Activated CD4-positive, CD25-positive, alpha-beta regulatory T cell treated with anti-CD3 and anti-CD28 coated beads, Interleukin-2, amount 50 U/mL, for 72 hours (primary cell): ENCODE measurements around the gene STXBP2.

ENCODE experiments used
- DNase-seq: peaks from one replicate; pipeline ENCODE4 v3.0.0; 2021

The STXBP2 gene

DNA sequence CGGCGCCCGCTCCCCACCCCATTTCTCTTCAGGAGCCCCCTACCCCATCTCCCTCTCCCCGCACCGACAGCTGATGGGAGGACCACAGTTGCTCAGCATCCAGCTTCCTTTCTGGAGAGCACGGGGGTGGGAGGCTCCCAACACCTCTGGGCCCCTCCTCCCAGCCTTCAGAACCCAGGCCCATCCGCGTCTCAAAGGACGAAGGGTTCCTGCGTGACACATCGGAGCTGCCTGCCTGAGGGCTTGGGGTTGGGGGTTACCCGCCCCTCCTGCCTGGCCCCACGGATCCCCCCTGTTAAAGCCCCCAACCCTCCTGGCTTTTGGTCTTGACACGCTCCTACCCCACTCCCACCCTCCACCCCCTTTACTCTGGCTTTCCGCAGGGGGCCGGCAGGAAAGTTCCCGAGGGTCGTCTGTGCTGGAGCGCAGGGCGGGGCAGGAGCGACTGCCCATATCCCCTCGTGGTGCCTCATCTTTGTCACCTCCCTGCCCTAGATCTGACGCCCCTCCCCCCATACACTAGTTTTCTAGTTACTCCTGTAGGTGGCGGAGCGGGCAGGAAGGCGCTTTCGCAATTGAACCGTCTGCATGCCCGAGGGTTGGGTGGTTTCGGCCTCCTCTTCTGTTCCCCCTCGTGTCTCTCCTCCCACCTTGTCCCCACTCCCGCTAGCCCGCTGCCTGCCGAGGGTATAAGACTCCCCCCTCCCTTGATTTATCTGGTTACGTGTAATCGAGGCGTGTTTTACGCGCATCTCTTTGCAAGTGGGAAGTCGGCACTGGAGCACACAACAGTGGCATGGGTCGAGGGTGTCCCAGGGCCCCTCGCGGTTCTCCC lies 44.6 kb downstream of the STXBP2 start:
- peak; percentile 76 for DNase-seq

DNA sequence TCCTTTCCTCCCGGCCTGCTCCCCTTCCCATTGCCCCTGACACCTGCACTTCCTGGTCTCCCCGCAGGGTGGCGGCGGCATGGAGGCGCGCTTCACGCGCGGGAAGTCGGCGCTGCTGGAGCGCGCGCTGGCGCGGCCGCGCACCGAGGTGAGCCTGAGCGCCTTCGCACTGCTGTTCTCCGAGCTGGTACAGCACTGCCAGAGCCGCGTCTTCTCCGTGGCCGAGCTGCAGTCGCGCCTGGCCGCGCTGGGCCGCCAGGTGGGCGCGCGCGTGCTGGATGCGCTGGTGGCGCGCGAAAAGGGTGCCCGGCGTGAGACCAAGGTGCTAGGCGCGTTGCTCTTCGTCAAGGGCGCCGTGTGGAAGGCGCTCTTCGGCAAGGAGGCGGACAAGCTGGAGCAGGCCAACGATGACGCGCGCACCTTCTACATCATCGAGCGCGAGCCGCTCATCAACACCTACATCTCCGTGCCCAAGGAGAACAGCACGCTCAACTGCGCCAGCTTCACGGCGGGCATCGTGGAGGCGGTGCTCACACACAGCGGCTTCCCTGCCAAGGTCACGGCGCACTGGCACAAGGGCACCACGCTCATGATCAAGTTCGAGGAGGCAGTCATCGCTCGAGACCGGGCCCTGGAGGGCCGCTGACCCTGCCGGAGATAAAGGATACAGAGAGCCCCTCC lies 45.4 kb downstream of the STXBP2 start:
- DNase-seq = no peak

GRCh38 chr19:7685546-7686445 lies 48.9 kb downstream of the STXBP2 start:
- no peak for DNase-seq

DNA sequence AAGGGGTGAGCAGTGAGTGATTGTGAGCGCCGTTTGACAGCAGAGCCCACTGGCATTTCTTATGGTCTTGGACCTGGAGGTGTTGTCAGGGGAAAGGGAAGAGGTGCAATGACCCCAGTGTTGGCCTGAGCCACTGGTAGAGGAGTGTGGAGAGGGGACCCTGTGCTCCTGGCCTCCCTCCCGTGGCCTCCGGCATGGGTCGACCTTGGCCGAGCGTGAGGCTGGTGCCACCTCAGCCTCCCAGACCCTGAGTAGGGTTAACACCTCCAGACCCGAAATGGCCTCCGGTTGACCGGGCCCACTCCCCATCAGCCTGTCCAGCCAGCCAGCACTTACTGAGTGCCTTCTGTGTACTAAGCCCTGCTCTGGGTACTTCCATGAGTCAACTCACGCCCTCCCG lies 50.3 kb downstream of the STXBP2 start:
- DNase-seq = no peak

DNA sequence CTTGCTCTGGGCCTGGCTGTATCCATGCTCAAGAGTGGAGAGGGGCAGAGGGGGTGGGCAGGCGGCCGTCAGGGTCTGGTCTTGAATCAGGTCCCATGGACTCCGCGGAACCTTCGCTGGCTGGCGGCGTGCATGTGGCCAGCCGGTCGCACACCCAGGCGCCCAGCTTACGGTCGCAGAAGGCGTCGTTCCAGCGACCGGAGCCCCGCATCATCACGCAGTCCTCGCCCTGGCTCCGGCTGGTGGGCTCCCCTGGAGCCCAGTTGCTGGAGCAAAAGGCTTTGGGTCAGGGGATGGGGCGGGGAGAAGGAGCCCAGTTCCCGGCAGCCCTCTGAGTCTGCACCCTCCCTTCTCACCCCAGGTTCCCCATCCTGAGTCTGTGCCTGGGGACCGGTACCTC lies 52.3 kb downstream of the STXBP2 start:
- DNase-seq = no peak

- no peak for DNase-seq
Observed at GRCh38 chr19:7690779-7691258, 53.9 kb downstream of the STXBP2 start.

DNA sequence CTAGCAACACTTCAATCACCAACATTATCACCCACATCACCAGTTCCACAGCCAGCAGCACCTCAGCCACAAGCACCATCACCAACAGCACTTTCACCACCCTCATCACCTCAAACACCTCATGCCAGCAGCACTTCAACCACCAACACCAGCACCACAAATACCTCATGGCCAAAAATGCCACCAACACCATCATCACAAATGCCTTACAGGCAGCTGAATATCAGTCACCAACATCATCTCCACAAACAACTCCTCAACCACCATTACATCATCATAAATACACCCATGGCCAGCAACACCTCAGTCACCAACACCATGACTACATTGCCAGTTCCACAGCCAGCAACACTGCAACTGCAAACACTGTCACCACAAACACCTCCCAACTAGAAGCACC lies 54.6 kb downstream of the STXBP2 start:
- DNase-seq = no peak

GRCh38 chr19:7692417-7693088 lies 55.6 kb downstream of the STXBP2 start:
- DNase-seq = no peak

GRCh38 chr19:7694499-7694898 lies 57.6 kb downstream of the STXBP2 start:
- DNase-seq = no peak
